K562 (cell line): Measurements from ENCODE around the gene KLHL29. TPM values are rescaled to one million over a fixed set of nuclear protein-coding genes. Genes with fewer than 3 reads are reported as not detected.

Source experiments
- ATAC-seq: fragments of 200-7000 bp; cut with Tn5 transposase; 3 replicates; pipeline ENCODE4 v1.9.1; 2020; ENCODE audit warnings: moderate library complexity
- BruUV-seq: library from RNA; stranded (reverse); fragments of 400-500 nt; replicated peaks from 2 replicates; lab custom pipeline; 2021; lab: Mats Ljungman, UMichigan
- CTCF ChIA-PET: fragments of 300-600 bp; formaldehyde crosslinking; extraction: SDS; loops from one replicate; lab custom pipeline; 2021; ENCODE audit warnings: low intra/inter-chr PET ratio; lab: Yijun Ruan, JAX
- POLR2A ChIA-PET: fragments of 300-600, 350-650 bp; sonication (Branson Sonifier 250); formaldehyde crosslinking; extraction: SDS; loops from one replicate; lab custom pipeline; 2021; ENCODE audit warnings: antibody characterized with exemption, inconsistent platforms; lab: Yijun Ruan, JAX
- DNase-seq, 4 experiments: peaks; one replicate each; pipeline versions ENCODE4 v3.0.0 to v3.0.0-alpha.2; 2011 to 2018; ENCODE audit warnings: low spot score in 3 of 4, mixed read lengths in 3 of 4; ENCODE audit errors: extremely low read depth in 1 of 4
- FAIRE-seq: peaks from 2 replicates; lab custom pipeline; 2011; peaks lifted over from hg19 to GRCh38; lab: Jason Lieb, UNC
- H2AFZ ChIP-seq: 2 replicates; pipeline ENCODE4 v1.6.0; 2011; ENCODE audit warnings: low read depth, low read length, control low read depth, inconsistent platforms
- H3K27ac ChIP-seq: fragments of 200-600 bp; 3 replicates; pipeline ENCODE4 v1.8.0; 2011; ENCODE audit warnings: low read depth, mild to moderate bottlenecking, control low read depth, inconsistent platforms, low read length, moderate library complexity, mixed read lengths; ENCODE audit errors: extremely low read depth
- H3K27me3 ChIP-seq, 2 experiments: fragments of 300-600 bp in 1 of 2; 2 replicates in 1 of 2; 3 replicates in 1 of 2; pipeline versions ENCODE4 v1.6.0 to v1.8.0; 2011; ENCODE audit warnings: inconsistent platforms in 2 of 2, low read length in 2 of 2, mild to moderate bottlenecking in 1 of 2, mixed read lengths in 1 of 2, moderate library complexity in 1 of 2; ENCODE audit not compliant: control insufficient read depth in 2 of 2, insufficient read depth in 2 of 2
- H3K36me3 ChIP-seq: fragments of 300-600 bp; 3 replicates; pipeline ENCODE4 v1.8.0; 2011; ENCODE audit warnings: mild to moderate bottlenecking, low read length, inconsistent platforms; ENCODE audit not compliant: control insufficient read depth, insufficient read depth
- H3K4me1 ChIP-seq, 2 experiments: fragments of 200-600 bp in 1 of 2; replicated peaks in 1 of 2; 2 replicates in 1 of 2; 3 replicates in 1 of 2; pipeline versions ENCODE4 v1.5.1 to v1.8.0; 2011; ENCODE audit warnings: inconsistent platforms in 2 of 2, low read length in 2 of 2, mild to moderate bottlenecking in 1 of 2, mixed read lengths in 1 of 2, moderate library complexity in 1 of 2; ENCODE audit not compliant: control insufficient read depth in 2 of 2, insufficient read depth in 2 of 2
- H3K4me2 ChIP-seq: 2 replicates; pipeline ENCODE4 v1.6.1; 2011; ENCODE audit warnings: low read length, control low read depth, inconsistent platforms, mixed read lengths; ENCODE audit not compliant: insufficient read depth
- H3K4me3 ChIP-seq: fragments of 200-600 bp; sonication (generic), shearing (Covaris generic); 2 replicates; pipeline ENCODE4 v1.5.1; 2016; ENCODE audit warnings: control low read depth, inconsistent platforms
- H3K79me2 ChIP-seq: fragments of 200-600 bp; 3 replicates; pipeline ENCODE4 v1.8.0; 2011; ENCODE audit warnings: low read length, inconsistent platforms; ENCODE audit not compliant: control insufficient read depth, insufficient read depth
- H3K9ac ChIP-seq, 2 experiments: 2 replicates each; pipeline versions ENCODE4 v1.6.0 to v1.6.1; 2011; ENCODE audit warnings: low read depth in 2 of 2, low read length in 2 of 2, control low read depth in 1 of 2, inconsistent platforms in 1 of 2, mild to moderate bottlenecking in 1 of 2, mixed read lengths in 1 of 2; ENCODE audit not compliant: insufficient read depth in 1 of 2
- H3K9me1 ChIP-seq: one replicate; pipeline ENCODE4 v1.6.0; 2011; ENCODE audit warnings: inconsistent platforms, mild to moderate bottlenecking, low read length, moderate library complexity; ENCODE audit not compliant: control insufficient read depth, insufficient read depth
- H3K9me3 ChIP-seq: replicated peaks from 2 replicates; pipeline ENCODE4 v1.5.1; 2011; ENCODE audit warnings: low read depth, low read length, inconsistent platforms; ENCODE audit not compliant: control insufficient read depth, insufficient read depth
- H4K20me1 ChIP-seq: replicated peaks from 2 replicates; pipeline ENCODE4 v1.6.1; 2011; ENCODE audit warnings: low read length, inconsistent platforms, mixed read lengths; ENCODE audit not compliant: control insufficient read depth, insufficient read depth
- ATF7 ChIP-seq: fragments of 450-650 bp; IDR thresholded peaks from 2 replicates; pipeline ENCODE4 v1.7.1; 2014; ENCODE audit warnings: mild to moderate bottlenecking, moderate library complexity
- FUS ChIP-seq: fragments of 200-400 bp; formaldehyde crosslinking; optimal IDR thresholded peaks from 2 replicates; pipeline ENCODE3; 2017; ENCODE audit warnings: low read depth, low read length
- HDAC1 ChIP-seq, 2 experiments: fragments of 450-650 bp; IDR thresholded peaks; 2 replicates each; pipeline ENCODE4 v1.6.1; 2016 to 2017; ENCODE audit warnings: inconsistent platforms in 1 of 2, mild to moderate bottlenecking in 1 of 2, moderate library complexity in 1 of 2
- MYC ChIP-seq, 2 experiments: fragments of 250-450 bp in 1 of 2; sonication (Bioruptor Pico) in 1 of 2; IDR thresholded peaks; 2 replicates each; pipeline versions ENCODE4 v1.5.1 to v1.6.1; 2012 to 2021; ENCODE audit warnings: low read depth in 2 of 2, borderline replicate concordance in 1 of 2, improper control_type of control experiment in 1 of 2, low read length in 1 of 2, mild to moderate bottlenecking in 1 of 2, moderate library complexity in 1 of 2
- POLR3G ChIP-seq: IDR thresholded peaks from 2 replicates; pipeline ENCODE4 v1.6.1; 2011; ENCODE audit not compliant: insufficient read length, insufficient replicate concordance; ENCODE audit errors: extremely low read depth
- PURB ChIP-seq: sonication (generic); formaldehyde crosslinking; IDR thresholded peaks from 2 replicates; pipeline ENCODE4 v1.9.0; 2021; ENCODE audit warnings: low read depth, mild to moderate bottlenecking, missing genetic modification reagents
- XRCC5 ChIP-seq: fragments of 200-400 bp; formaldehyde crosslinking; IDR thresholded peaks from 2 replicates; pipeline ENCODE4 v1.6.1; 2017; ENCODE audit warnings: low read depth, mild to moderate bottlenecking, low read length
- ZBTB17 ChIP-seq: fragments of 450-650 bp; formaldehyde crosslinking; IDR thresholded peaks from 2 replicates; pipeline ENCODE4 v1.4.0; 2020; ENCODE audit warnings: mild to moderate bottlenecking
- WGBS: fragments of 100-300 bp; shearing (Covaris generic); methylation state at CpG from one replicate; pipeline ENCODE4 v1.1.6; 2016; ENCODE audit warnings: low coverage, mixed read lengths; ENCODE audit not compliant: insufficient coverage; ENCODE audit errors: missing lambda C conversion rate; 5-methylcytosine and 5-hydroxymethylcytosine counted together
- in situ Hi-C: fragments of 300-500 bp; cut with MboI; formaldehyde crosslinking; loops from 4 replicates; pipeline ENCODE4 v1.15.0; 2018; ENCODE audit warnings: inconsistent platforms, mixed read lengths
- intact Hi-C: fragments of 100-400 bp; cut with micrococcal nuclease; formaldehyde crosslinking; loops from 2 replicates; pipeline ENCODE4 v1.14.2; 2022
- polyA plus RNA-seq, 8 experiments: library from polyadenylated mRNA; depleted of rRNA in 4 of 8; stranded (reverse) in 5 of 8; unstranded in 3 of 8; fragments of >200 nt; fragmentation: Nextera tagmentation in 2 of 8; fragmentation: Illumina TruSeq in 1 of 8; extraction: Ambion mirVana in 2 of 8; extraction: Trizol in 1 of 8; gene quantifications; 2 replicates each; pipeline versions ENCODE4 v1.2.1 to v1.2.3, GENCODE V29; 2011 to 2014; ENCODE audit warnings: inconsistent platforms in 1 of 8, missing spikeins in 1 of 8
- total RNA-seq, 7 experiments: library from RNA; depleted of rRNA in 6 of 7; stranded (reverse); fragments of >200 nt in 6 of 7; fragmentation: Illumina TruSeq in 2 of 7; extraction: Trizol in 2 of 7; gene quantifications; 2 replicates each; pipeline versions ENCODE4 v1.2.1 to v1.2.3, GENCODE V29; 2011 to 2021; ENCODE audit warnings: low replicate concordance in 1 of 7
- TF ChIP-seq, protein P1 (sequence below): fragments of 450-650 bp; IDR thresholded peaks from 2 replicates; pipeline ENCODE4 v1.6.1; 2016; ENCODE audit warnings: low read depth, mild to moderate bottlenecking, moderate library complexity
- TF ChIP-seq, protein P2 (sequence below): fragments of 250-450 bp; sonication (Bioruptor Pico); IDR thresholded peaks from 2 replicates; pipeline ENCODE4 v1.4.0; 2020; ENCODE audit warnings: mild to moderate bottlenecking
- TF ChIP-seq, protein P3 (sequence below): sonication (generic); formaldehyde crosslinking; IDR thresholded peaks from 2 replicates; pipeline ENCODE4 v1.8.1; 2022; ENCODE audit warnings: missing genetic modification reagents

Gene KLHL29
- total and polyA plus RNA-seq, 9 of the 15 experiments (the other 6 are each of a cell fraction or from before 2014, with no cell fraction given), result 0.03 to 0.31 (median 0.08) TPM; not detected in 1

DNA sequence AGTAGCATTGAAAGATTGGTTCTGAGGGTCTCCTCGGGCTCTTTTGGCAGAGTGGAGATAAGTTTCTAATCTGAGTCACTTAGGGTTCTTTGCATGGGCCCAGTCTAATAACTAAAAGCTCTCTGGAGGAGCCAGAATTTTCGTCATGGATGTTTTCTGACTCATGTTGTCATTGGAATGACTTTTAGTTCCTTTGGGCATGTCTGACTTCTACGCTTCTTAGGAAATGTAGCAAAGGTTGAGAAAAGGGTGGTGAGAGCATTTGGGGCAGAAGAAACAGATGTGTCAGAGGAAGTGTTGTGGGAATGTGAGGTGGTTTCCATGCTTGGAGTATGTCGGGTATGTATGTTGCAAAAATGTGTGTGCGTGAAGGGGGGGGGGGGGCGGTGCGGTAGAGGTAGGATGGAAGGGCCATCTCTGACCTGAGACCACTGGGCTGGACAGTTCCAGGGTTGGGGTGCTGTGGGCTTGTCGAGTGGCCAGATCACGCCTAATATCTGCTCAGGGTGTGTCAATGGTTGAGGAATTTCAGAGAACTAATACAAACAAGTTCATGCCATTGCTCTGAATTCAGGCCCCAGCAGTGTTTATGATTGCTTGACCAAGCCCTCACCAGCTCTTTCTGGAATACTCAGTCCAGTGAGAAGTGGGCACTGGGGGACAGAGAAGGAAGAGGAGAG lies 26.9 kb downstream of the KLHL29 start:
- POLR2A ChIA-PET, result no interaction called here
- no peak for ATAC-seq

DNA sequence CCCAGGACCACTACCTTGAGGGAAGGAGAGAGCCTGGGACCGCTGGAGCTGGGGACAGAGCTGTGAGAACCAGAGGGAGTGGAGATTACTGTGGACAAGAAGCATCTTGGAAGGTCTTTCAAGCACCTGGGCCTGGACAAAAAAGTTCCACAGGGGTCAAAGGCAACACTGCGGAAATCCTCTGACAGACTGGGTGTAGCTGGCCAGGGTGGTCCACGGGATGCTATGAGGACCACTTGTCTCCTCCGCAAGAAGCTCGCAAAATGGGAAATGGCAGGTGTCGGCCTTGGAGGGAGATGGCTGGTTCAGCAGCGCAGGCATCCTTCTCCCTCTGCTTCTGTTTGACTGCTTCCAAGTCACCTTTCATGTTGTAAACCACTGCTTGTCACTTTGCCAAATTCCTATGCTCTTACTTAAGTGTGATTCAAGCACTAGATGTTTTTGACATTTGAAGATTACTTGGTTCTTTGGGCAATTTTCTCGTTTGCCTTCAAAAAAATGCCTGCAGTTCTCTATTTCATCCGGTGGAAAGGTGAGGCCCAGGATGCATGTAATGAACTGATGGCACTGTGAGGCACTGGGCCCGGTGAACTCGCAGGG lies 27.7 kb downstream of the KLHL29 start:
- no peak for FAIRE-seq
- CTCF ChIA-PET, result no interaction called here

More for the DNA sequence above, 26.9 kb downstream of the KLHL29 start:
- no peak for TF ChIP-seq PURB (CRISPR knock-in tag)
- TF ChIP-seq ZBTB17 (CRISPR knock-in tag), result no peak
- no peak overlapping the region for H3K4me2 ChIP-seq
- no peak overlapping the region for H2AFZ ChIP-seq
- BruUV-seq, result no TSS peak
- H3K4me1 ChIP-seq, result no peaks in the 10 kb centered on the region; a peak in 1 of 5 replicates
- H3K27ac ChIP-seq, result no peak overlapping the region
- H3K9me3 ChIP-seq, result no peaks in the 10 kb centered on the region
- no peaks in the 10 kb centered on the region; the same call in 1 of the 2 replicates for H4K20me1 ChIP-seq
- in situ Hi-C loops, result no loop called here
- peaks cover 8 to 45% of the 10 kb centered on the region in 2 experiments; a peak in 4 of 5 replicates for H3K27me3 ChIP-seq
- FAIRE-seq, result no peak
- no peaks in the 10 kb centered on the region for H3K36me3 ChIP-seq
- no peak overlapping the region for H3K4me3 ChIP-seq
- intact Hi-C loops, result no loop called here
- H3K79me2 ChIP-seq, result no peaks in the 10 kb centered on the region
- H3K9me1 ChIP-seq, result no peaks in the 10 kb centered on the region
- DNase-seq, result no peak
- H3K9ac ChIP-seq, result no peak overlapping the region
- CTCF ChIA-PET, result no interaction called here
- WGBS, result 0% methylated on average over 9 of the region's 9 CpGs

More for the DNA sequence above, 27.7 kb downstream of the KLHL29 start:
- Histone ChIP-seq H3K27ac (no peak overlapping the region), H3K79me2 (no peaks in the 10 kb centered on the region), H3K9me3 (no peaks in the 10 kb centered on the region), H4K20me1 (no peaks in the 10 kb centered on the region; the same call in 1 of the 2 replicates), H3K4me3 (no peak overlapping the region), H3K9me1 (no peaks in the 10 kb centered on the region), H3K36me3 (no peaks in the 10 kb centered on the region), H3K4me2 (no peak overlapping the region), H3K4me1 (no peaks in the 10 kb centered on the region; a peak in 1 of 5 replicates), H3K9ac (no peak overlapping the region), H2AFZ (no peak overlapping the region), H3K27me3 (peaks cover 8 to 47% of the 10 kb centered on the region in 2 experiments; a peak in 4 of 5 replicates)
- in situ Hi-C loops, result no loop called here
- POLR2A ChIA-PET, result no interaction called here
- ATAC-seq (no peak), DNase-seq (no peak)
- TF ChIP-seq ATF7 (no peak), XRCC5 (no peak), POLR3G (no peak), MYC (IDR thresholded peaks at IDR 0.05; ENCODE audit: low read depth, low read length) (no peak), MYC (CRISPR knock-in tag; IDR thresholded peaks at IDR 0.05; ENCODE audit: borderline replicate concordance, low read depth) (no peak), FUS (no peak), HDAC1 (IDR thresholded peaks at IDR 0.05) (no peak)
- TF ChIP-seq, protein P1, sequence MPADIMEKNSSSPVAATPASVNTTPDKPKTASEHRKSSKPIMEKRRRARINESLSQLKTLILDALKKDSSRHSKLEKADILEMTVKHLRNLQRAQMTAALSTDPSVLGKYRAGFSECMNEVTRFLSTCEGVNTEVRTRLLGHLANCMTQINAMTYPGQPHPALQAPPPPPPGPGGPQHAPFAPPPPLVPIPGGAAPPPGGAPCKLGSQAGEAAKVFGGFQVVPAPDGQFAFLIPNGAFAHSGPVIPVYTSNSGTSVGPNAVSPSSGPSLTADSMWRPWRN, result no peak
- TF ChIP-seq, protein P2, sequence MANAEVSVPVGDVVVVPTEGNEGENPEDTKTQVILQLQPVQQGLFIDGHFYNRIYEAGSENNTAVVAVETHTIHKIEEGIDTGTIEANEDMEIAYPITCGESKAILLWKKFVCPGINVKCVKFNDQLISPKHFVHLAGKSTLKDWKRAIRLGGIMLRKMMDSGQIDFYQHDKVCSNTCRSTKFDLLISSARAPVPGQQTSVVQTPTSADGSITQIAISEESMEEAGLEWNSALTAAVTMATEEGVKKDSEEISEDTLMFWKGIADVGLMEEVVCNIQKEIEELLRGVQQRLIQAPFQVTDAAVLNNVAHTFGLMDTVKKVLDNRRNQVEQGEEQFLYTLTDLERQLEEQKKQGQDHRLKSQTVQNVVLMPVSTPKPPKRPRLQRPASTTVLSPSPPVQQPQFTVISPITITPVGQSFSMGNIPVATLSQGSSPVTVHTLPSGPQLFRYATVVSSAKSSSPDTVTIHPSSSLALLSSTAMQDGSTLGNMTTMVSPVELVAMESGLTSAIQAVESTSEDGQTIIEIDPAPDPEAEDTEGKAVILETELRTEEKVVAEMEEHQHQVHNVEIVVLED (CRISPR knock-in tag), result no peak
- TF ChIP-seq, protein P3, sequence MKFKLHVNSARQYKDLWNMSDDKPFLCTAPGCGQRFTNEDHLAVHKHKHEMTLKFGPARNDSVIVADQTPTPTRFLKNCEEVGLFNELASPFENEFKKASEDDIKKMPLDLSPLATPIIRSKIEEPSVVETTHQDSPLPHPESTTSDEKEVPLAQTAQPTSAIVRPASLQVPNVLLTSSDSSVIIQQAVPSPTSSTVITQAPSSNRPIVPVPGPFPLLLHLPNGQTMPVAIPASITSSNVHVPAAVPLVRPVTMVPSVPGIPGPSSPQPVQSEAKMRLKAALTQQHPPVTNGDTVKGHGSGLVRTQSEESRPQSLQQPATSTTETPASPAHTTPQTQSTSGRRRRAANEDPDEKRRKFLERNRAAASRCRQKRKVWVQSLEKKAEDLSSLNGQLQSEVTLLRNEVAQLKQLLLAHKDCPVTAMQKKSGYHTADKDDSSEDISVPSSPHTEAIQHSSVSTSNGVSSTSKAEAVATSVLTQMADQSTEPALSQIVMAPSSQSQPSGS (CRISPR knock-in tag), result no peak
- no TSS peak for BruUV-seq
- intact Hi-C loops, result no loop called here
- WGBS, result 3% methylated on average over 11 of the region's 11 CpGs
